K562 (cell line): Measurements from ENCODE around the gene PPM1H. TPM values are rescaled to one million over a fixed set of nuclear protein-coding genes. Genes with fewer than 3 reads are reported as not detected.

Experiments used
- ATAC-seq: fragments of 200-7000 bp; cut with Tn5 transposase; 3 replicates; pipeline ENCODE4 v1.9.1; 2020; ENCODE audit warnings: moderate library complexity
- BruUV-seq: library from RNA; stranded (reverse); fragments of 400-500 nt; replicated peaks from 2 replicates; lab custom pipeline; 2021; lab: Mats Ljungman, UMichigan
- CTCF ChIA-PET: fragments of 300-600 bp; formaldehyde crosslinking; extraction: SDS; loops from one replicate; lab custom pipeline; 2021; ENCODE audit warnings: low intra/inter-chr PET ratio; lab: Yijun Ruan, JAX
- POLR2A ChIA-PET: fragments of 300-600, 350-650 bp; sonication (Branson Sonifier 250); formaldehyde crosslinking; extraction: SDS; loops from one replicate; lab custom pipeline; 2021; ENCODE audit warnings: antibody characterized with exemption, inconsistent platforms; lab: Yijun Ruan, JAX
- DNase-seq, 4 experiments: peaks; one replicate each; pipeline versions ENCODE4 v3.0.0 to v3.0.0-alpha.2; 2011 to 2018; ENCODE audit warnings: low spot score in 3 of 4, mixed read lengths in 3 of 4; ENCODE audit errors: extremely low read depth in 1 of 4
- FAIRE-seq: peaks from 2 replicates; lab custom pipeline; 2011; peaks lifted over from hg19 to GRCh38; lab: Jason Lieb, UNC
- H2AFZ ChIP-seq: 2 replicates; pipeline ENCODE4 v1.6.0; 2011; ENCODE audit warnings: low read depth, low read length, control low read depth, inconsistent platforms
- H3K27ac ChIP-seq: fragments of 200-600 bp; 3 replicates; pipeline ENCODE4 v1.8.0; 2011; ENCODE audit warnings: low read depth, mild to moderate bottlenecking, control low read depth, inconsistent platforms, low read length, moderate library complexity, mixed read lengths; ENCODE audit errors: extremely low read depth
- H3K27me3 ChIP-seq, 2 experiments: fragments of 300-600 bp in 1 of 2; 2 replicates in 1 of 2; 3 replicates in 1 of 2; pipeline versions ENCODE4 v1.6.0 to v1.8.0; 2011; ENCODE audit warnings: inconsistent platforms in 2 of 2, low read length in 2 of 2, mild to moderate bottlenecking in 1 of 2, mixed read lengths in 1 of 2, moderate library complexity in 1 of 2; ENCODE audit not compliant: control insufficient read depth in 2 of 2, insufficient read depth in 2 of 2
- H3K36me3 ChIP-seq: fragments of 300-600 bp; 3 replicates; pipeline ENCODE4 v1.8.0; 2011; ENCODE audit warnings: mild to moderate bottlenecking, low read length, inconsistent platforms; ENCODE audit not compliant: control insufficient read depth, insufficient read depth
- H3K4me1 ChIP-seq, 2 experiments: fragments of 200-600 bp in 1 of 2; replicated peaks in 1 of 2; 2 replicates in 1 of 2; 3 replicates in 1 of 2; pipeline versions ENCODE4 v1.5.1 to v1.8.0; 2011; ENCODE audit warnings: inconsistent platforms in 2 of 2, low read length in 2 of 2, mild to moderate bottlenecking in 1 of 2, mixed read lengths in 1 of 2, moderate library complexity in 1 of 2; ENCODE audit not compliant: control insufficient read depth in 2 of 2, insufficient read depth in 2 of 2
- H3K4me2 ChIP-seq: 2 replicates; pipeline ENCODE4 v1.6.1; 2011; ENCODE audit warnings: low read length, control low read depth, inconsistent platforms, mixed read lengths; ENCODE audit not compliant: insufficient read depth
- H3K4me3 ChIP-seq: fragments of 200-600 bp; sonication (generic), shearing (Covaris generic); 2 replicates; pipeline ENCODE4 v1.5.1; 2016; ENCODE audit warnings: control low read depth, inconsistent platforms
- H3K79me2 ChIP-seq: fragments of 200-600 bp; 3 replicates; pipeline ENCODE4 v1.8.0; 2011; ENCODE audit warnings: low read length, inconsistent platforms; ENCODE audit not compliant: control insufficient read depth, insufficient read depth
- H3K9ac ChIP-seq, 2 experiments: 2 replicates each; pipeline versions ENCODE4 v1.6.0 to v1.6.1; 2011; ENCODE audit warnings: low read depth in 2 of 2, low read length in 2 of 2, control low read depth in 1 of 2, inconsistent platforms in 1 of 2, mild to moderate bottlenecking in 1 of 2, mixed read lengths in 1 of 2; ENCODE audit not compliant: insufficient read depth in 1 of 2
- H3K9me1 ChIP-seq: one replicate; pipeline ENCODE4 v1.6.0; 2011; ENCODE audit warnings: inconsistent platforms, mild to moderate bottlenecking, low read length, moderate library complexity; ENCODE audit not compliant: control insufficient read depth, insufficient read depth
- H3K9me3 ChIP-seq: replicated peaks from 2 replicates; pipeline ENCODE4 v1.5.1; 2011; ENCODE audit warnings: low read depth, low read length, inconsistent platforms; ENCODE audit not compliant: control insufficient read depth, insufficient read depth
- H4K20me1 ChIP-seq: replicated peaks from 2 replicates; pipeline ENCODE4 v1.6.1; 2011; ENCODE audit warnings: low read length, inconsistent platforms, mixed read lengths; ENCODE audit not compliant: control insufficient read depth, insufficient read depth
- BMI1 ChIP-seq: fragments of 150-350 bp; IDR thresholded peaks from 2 replicates; pipeline ENCODE4 v1.6.1; 2014; ENCODE audit warnings: low read length
- BRCA1 ChIP-seq, 2 experiments: fragments of 450-650 bp in 1 of 2; sonication (generic) in 1 of 2; formaldehyde crosslinking in 1 of 2; IDR thresholded peaks; 2 replicates each; pipeline versions ENCODE4 v1.5.0 to v1.6.1; 2017 to 2020; ENCODE audit warnings: mild to moderate bottlenecking in 1 of 2, missing genetic modification reagents in 1 of 2
- CCAR2 ChIP-seq: fragments of 200-400 bp; formaldehyde crosslinking; IDR thresholded peaks from 2 replicates; pipeline ENCODE4 v1.6.1; 2017; ENCODE audit warnings: mild to moderate bottlenecking, low read depth, low read length
- ILF3 ChIP-seq: fragments of 450-650 bp; IDR thresholded peaks from 2 replicates; pipeline ENCODE4 v1.6.1; 2018; ENCODE audit warnings: antibody characterized with exemption, mild to moderate bottlenecking, moderate library complexity, borderline replicate concordance
- RAD51 ChIP-seq: fragments of 450-650 bp; IDR thresholded peaks from 2 replicates; pipeline ENCODE4 v1.7.1; 2016; ENCODE audit warnings: low read depth, mild to moderate bottlenecking, borderline replicate concordance
- SPI1 ChIP-seq: IDR thresholded peaks from 2 replicates; pipeline ENCODE4 v1.6.1; 2011; ENCODE audit warnings: low read depth, low read length, control low read depth, borderline replicate concordance
- YY1 ChIP-seq, 3 experiments: IDR thresholded peaks; 2 replicates each; pipeline ENCODE4 v1.6.1; 2011; ENCODE audit warnings: low read length in 2 of 3, mild to moderate bottlenecking in 2 of 3, moderate library complexity in 2 of 3, borderline replicate concordance in 1 of 3, control low read depth in 1 of 3, low read depth in 1 of 3; ENCODE audit not compliant: insufficient read depth in 3 of 3, insufficient replicate concordance in 2 of 3, control insufficient read depth in 1 of 3, insufficient read length in 1 of 3; ENCODE audit errors: extremely low read depth in 1 of 3
- ZBTB33 ChIP-seq: sonication (generic); formaldehyde crosslinking; IDR thresholded peaks from 2 replicates; pipeline ENCODE4 v1.8.1; 2023; ENCODE audit warnings: mild to moderate bottlenecking, missing genetic modification reagents
- ZNF583 ChIP-seq: fragments of 250-450 bp; sonication (Bioruptor Pico); IDR thresholded peaks from 2 replicates; pipeline ENCODE4 v1.4.0; 2020
- WGBS: fragments of 100-300 bp; shearing (Covaris generic); methylation state at CpG from one replicate; pipeline ENCODE4 v1.1.6; 2016; ENCODE audit warnings: low coverage, mixed read lengths; ENCODE audit not compliant: insufficient coverage; ENCODE audit errors: missing lambda C conversion rate; 5-methylcytosine and 5-hydroxymethylcytosine counted together
- in situ Hi-C: fragments of 300-500 bp; cut with MboI; formaldehyde crosslinking; loops from 4 replicates; pipeline ENCODE4 v1.15.0; 2018; ENCODE audit warnings: inconsistent platforms, mixed read lengths
- intact Hi-C: fragments of 100-400 bp; cut with micrococcal nuclease; formaldehyde crosslinking; loops from 2 replicates; pipeline ENCODE4 v1.14.2; 2022
- polyA plus RNA-seq, 8 experiments: library from polyadenylated mRNA; depleted of rRNA in 4 of 8; stranded (reverse) in 5 of 8; unstranded in 3 of 8; fragments of >200 nt; fragmentation: Nextera tagmentation in 2 of 8; fragmentation: Illumina TruSeq in 1 of 8; extraction: Ambion mirVana in 2 of 8; extraction: Trizol in 1 of 8; gene quantifications; 2 replicates each; pipeline versions ENCODE4 v1.2.1 to v1.2.3, GENCODE V29; 2011 to 2014; ENCODE audit warnings: inconsistent platforms in 1 of 8, missing spikeins in 1 of 8
- total RNA-seq, 7 experiments: library from RNA; depleted of rRNA in 6 of 7; stranded (reverse); fragments of >200 nt in 6 of 7; fragmentation: Illumina TruSeq in 2 of 7; extraction: Trizol in 2 of 7; gene quantifications; 2 replicates each; pipeline versions ENCODE4 v1.2.1 to v1.2.3, GENCODE V29; 2011 to 2021; ENCODE audit warnings: low replicate concordance in 1 of 7
- TF ChIP-seq, protein P1 (sequence below): fragments of 450-650 bp; IDR thresholded peaks from 2 replicates; pipeline ENCODE4 v1.7.0; 2016; ENCODE audit warnings: borderline replicate concordance

Gene PPM1H
- total and polyA plus RNA-seq, 9 of the 15 experiments (the other 6 are each of a cell fraction or from before 2014, with no cell fraction given) = 5.3 to 29.3 (median 11.3) TPM

DNA sequence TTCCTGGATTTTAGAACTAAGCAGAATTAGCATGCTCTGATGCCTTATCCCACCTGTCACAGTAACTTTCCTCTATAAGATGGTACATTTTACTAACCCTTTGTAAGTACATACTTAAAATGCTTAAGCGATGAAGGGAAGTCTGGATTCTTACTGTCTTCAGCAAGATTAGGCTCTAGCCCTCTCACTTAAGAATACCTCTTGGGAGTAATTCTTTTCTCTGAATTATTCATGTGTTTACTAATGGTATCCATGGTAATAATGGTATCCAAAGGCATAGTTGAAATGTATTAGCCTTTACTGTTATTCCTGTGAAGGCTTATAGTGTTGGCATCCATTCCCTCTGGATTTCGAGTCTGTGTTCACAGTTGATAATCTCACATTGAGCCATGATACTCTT lies 291.5 kb downstream of the PPM1H start (continued):
- TF ChIP-seq ZBTB33 (CRISPR knock-in tag) (no peak), ILF3 (no peak), BMI1 (no peak)

- Histone ChIP-seq H4K20me1 (no peaks in the 10 kb centered on the region), H3K9me3 (no peaks in the 10 kb centered on the region), H3K4me1 (no peaks in the 10 kb centered on the region), H2AFZ (no peak overlapping the region), H3K9me1 (no peaks in the 10 kb centered on the region), H3K4me2 (no peak overlapping the region), H3K79me2 (no peaks in the 10 kb centered on the region), H3K9ac (no peak overlapping the region), H3K27me3 (no peaks in the 10 kb centered on the region), H3K36me3 (no peaks in the 10 kb centered on the region), H3K4me3 (no peak overlapping the region), H3K27ac (no peak overlapping the region)
- TF ChIP-seq ZNF583 (CRISPR knock-in tag) = no peak
- peak in 1 of 3 experiments; percentile 65 for TF ChIP-seq YY1 (IDR thresholded peaks at IDR 0.05; ENCODE audit: borderline replicate concordance in 1 of 3, control insufficient read depth in 1 of 3, extremely low read depth in 1 of 3, insufficient read depth in 3 of 3, insufficient read length in 1 of 3, insufficient replicate concordance in 2 of 3, low read depth in 1 of 3, low read length in 2 of 3)
- TF ChIP-seq RAD51 = no peak
- TF ChIP-seq BRCA1 (IDR thresholded peaks at IDR 0.05) = no peak
- TF ChIP-seq BRCA1 (CRISPR knock-in tag; IDR thresholded peaks at IDR 0.05) = no peak
- no peak for TF ChIP-seq CCAR2
- TF ChIP-seq, protein P1, sequence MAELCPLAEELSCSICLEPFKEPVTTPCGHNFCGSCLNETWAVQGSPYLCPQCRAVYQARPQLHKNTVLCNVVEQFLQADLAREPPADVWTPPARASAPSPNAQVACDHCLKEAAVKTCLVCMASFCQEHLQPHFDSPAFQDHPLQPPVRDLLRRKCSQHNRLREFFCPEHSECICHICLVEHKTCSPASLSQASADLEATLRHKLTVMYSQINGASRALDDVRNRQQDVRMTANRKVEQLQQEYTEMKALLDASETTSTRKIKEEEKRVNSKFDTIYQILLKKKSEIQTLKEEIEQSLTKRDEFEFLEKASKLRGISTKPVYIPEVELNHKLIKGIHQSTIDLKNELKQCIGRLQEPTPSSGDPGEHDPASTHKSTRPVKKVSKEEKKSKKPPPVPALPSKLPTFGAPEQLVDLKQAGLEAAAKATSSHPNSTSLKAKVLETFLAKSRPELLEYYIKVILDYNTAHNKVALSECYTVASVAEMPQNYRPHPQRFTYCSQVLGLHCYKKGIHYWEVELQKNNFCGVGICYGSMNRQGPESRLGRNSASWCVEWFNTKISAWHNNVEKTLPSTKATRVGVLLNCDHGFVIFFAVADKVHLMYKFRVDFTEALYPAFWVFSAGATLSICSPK = no peak
- TF ChIP-seq SPI1 = peak; percentile 49; the same call in 1 of the 2 replicates
- FAIRE-seq = no peak
- no TSS peak for BruUV-seq
- 11% methylated on average over 2 of the region's 2 CpGs for WGBS
- intact Hi-C loops (no loop called here), in situ Hi-C loops (no loop called here)
- no peak for DNase-seq
- ChIA-PET CTCF (no interaction called here), POLR2A (no interaction called here)
- ATAC-seq = no peak
Measured at GRCh38 chr12:62642486-62642885, 292.5 kb downstream of the PPM1H start.
